Subcutaneous abdominal adipose tissue (tissue), 5 donors: ENCODE data around the gene MYOM3.

Source experiments
- H3K27ac ChIP-seq: one replicate; pipeline ENCODE4 v1.7.0; 2013; ENCODE audit warnings: low read depth, mild to moderate bottlenecking, inconsistent platforms, low read length, moderate library complexity
- H3K27me3 ChIP-seq, 5 donors: one replicate each; pipeline ENCODE4 v1.7.0; 2013; ENCODE audit warnings: low read length in 5 of 5, inconsistent platforms in 1 of 5; ENCODE audit not compliant: control insufficient read depth in 5 of 5, insufficient read depth in 4 of 5
- H3K36me3 ChIP-seq, 5 donors: one replicate each; pipeline ENCODE4 v1.7.0; 2013; ENCODE audit warnings: low read length in 5 of 5; ENCODE audit not compliant: control insufficient read depth in 5 of 5, insufficient read depth in 5 of 5
- H3K4me1 ChIP-seq, 5 donors: one replicate each; pipeline ENCODE4 v1.7.0; 2013; ENCODE audit warnings: low read length in 5 of 5, mild to moderate bottlenecking in 3 of 5, moderate library complexity in 1 of 5; ENCODE audit not compliant: control insufficient read depth in 5 of 5, insufficient read depth in 5 of 5
- H3K4me3 ChIP-seq, 5 donors: one replicate each; pipeline ENCODE4 v1.7.0; 2013; ENCODE audit warnings: low read length in 5 of 5, low read depth in 1 of 5
- H3K9ac ChIP-seq, 5 donors: one replicate each; pipeline ENCODE4 v1.7.0; 2013; ENCODE audit warnings: low read length in 5 of 5, mild to moderate bottlenecking in 4 of 5, moderate library complexity in 3 of 5
- H3K9me3 ChIP-seq, 5 donors: one replicate each; pipeline ENCODE4 v1.7.0; 2013; ENCODE audit warnings: low read length in 5 of 5; ENCODE audit not compliant: control insufficient read depth in 5 of 5
- donor health status: healthy.
- donor health status: healthy.
- donor health status: healthy.
- donor health status: healthy.
- donor health status: healthy.

MYOM3 gene

GRCh38 chr1:24089743-24090555 is 22.0 kb downstream of the MYOM3 start:
- Histone ChIP-seq H3K4me3 (no peak overlapping the region), H3K4me1 (no peaks in the 10 kb centered on the region), H3K9me3 (no peaks in the 10 kb centered on the region), H3K36me3 (no peaks in the 10 kb centered on the region), H3K27me3 (peaks cover 0 to 8% (median 2%) of the 10 kb centered on the region in 5 donors), H3K27ac (no peak overlapping the region), H3K9ac (no peak overlapping the region)

- Histone ChIP-seq H3K9me3 (no peaks in the 10 kb centered on the region), H3K9ac (no peak overlapping the region), H3K36me3 (no peaks in the 10 kb centered on the region), H3K4me1 (no peaks in the 10 kb centered on the region), H3K4me3 (no peak overlapping the region), H3K27me3 (peaks cover 0 to 4% (median 0%) of the 10 kb centered on the region in 5 donors), H3K27ac (no peak overlapping the region)
Measured at GRCh38 chr1:24089027-24089742, 22.8 kb downstream of the MYOM3 start.

GRCh38 chr1:24086466-24086865 is 25.5 kb downstream of the MYOM3 start:
- H3K27me3 ChIP-seq, result peaks cover 0 to 4% (median 0%) of the 10 kb centered on the region in 5 donors
- no peak overlapping the region for H3K9ac ChIP-seq
- no peaks in the 10 kb centered on the region for H3K4me1 ChIP-seq
- H3K4me3 ChIP-seq, result no peak overlapping the region
- no peaks in the 10 kb centered on the region for H3K36me3 ChIP-seq
- H3K27ac ChIP-seq, result no peak overlapping the region
- no peaks in the 10 kb centered on the region for H3K9me3 ChIP-seq

GRCh38 chr1:24085546-24085945 is 26.4 kb downstream of the MYOM3 start:
- Histone ChIP-seq H3K36me3 (no peaks in the 10 kb centered on the region), H3K9ac (no peak overlapping the region), H3K27ac (no peak overlapping the region), H3K4me3 (no peak overlapping the region), H3K27me3 (peaks cover 0 to 4% (median 0%) of the 10 kb centered on the region in 5 donors), H3K4me1 (no peaks in the 10 kb centered on the region), H3K9me3 (no peaks in the 10 kb centered on the region)

- no peak overlapping the region for H3K9ac ChIP-seq
- no peaks in the 10 kb centered on the region for H3K9me3 ChIP-seq
- H3K27me3 ChIP-seq, result peaks cover 0 to 4% (median 0%) of the 10 kb centered on the region in 5 donors
- no peak overlapping the region for H3K4me3 ChIP-seq
- H3K27ac ChIP-seq, result no peak overlapping the region
- no peaks in the 10 kb centered on the region for H3K4me1 ChIP-seq
- no peaks in the 10 kb centered on the region for H3K36me3 ChIP-seq
Measured at GRCh38 chr1:24085007-24085406, 26.9 kb downstream of the MYOM3 start.

- no peaks in the 10 kb centered on the region for H3K9me3 ChIP-seq
- no peak overlapping the region for H3K27ac ChIP-seq
- H3K4me3 ChIP-seq, result no peak overlapping the region
- no peaks in the 10 kb centered on the region for H3K4me1 ChIP-seq
- H3K27me3 ChIP-seq, result peaks cover 0 to 4% (median 0%) of the 10 kb centered on the region in 5 donors
- no peaks in the 10 kb centered on the region for H3K36me3 ChIP-seq
- H3K9ac ChIP-seq, result no peak overlapping the region
Measured at GRCh38 chr1:24084050-24084449, 27.9 kb downstream of the MYOM3 start.

GRCh38 chr1:24082372-24082771 is 29.6 kb downstream of the MYOM3 start:
- Histone ChIP-seq H3K4me3 (no peak overlapping the region), H3K27me3 (peaks cover 0 to 4% (median 0%) of the 10 kb centered on the region in 5 donors), H3K36me3 (no peaks in the 10 kb centered on the region), H3K27ac (no peak overlapping the region), H3K9ac (no peak overlapping the region), H3K4me1 (no peaks in the 10 kb centered on the region), H3K9me3 (no peaks in the 10 kb centered on the region)

GRCh38 chr1:24081190-24081589 is 30.7 kb downstream of the MYOM3 start:
- no peaks in the 10 kb centered on the region for H3K9me3 ChIP-seq
- no peaks in the 10 kb centered on the region for H3K4me1 ChIP-seq
- H3K4me3 ChIP-seq, result no peak overlapping the region
- H3K27me3 ChIP-seq, result peaks cover 0 to 4% (median 0%) of the 10 kb centered on the region in 5 donors
- H3K27ac ChIP-seq, result no peak overlapping the region
- H3K9ac ChIP-seq, result no peak overlapping the region
- no peaks in the 10 kb centered on the region for H3K36me3 ChIP-seq

GRCh38 chr1:24080131-24080530 is 31.8 kb downstream of the MYOM3 start:
- no peak overlapping the region for H3K27ac ChIP-seq
- H3K27me3 ChIP-seq, result peaks cover 0 to 2% (median 0%) of the 10 kb centered on the region in 5 donors
- H3K4me3 ChIP-seq, result no peak overlapping the region
- no peaks in the 10 kb centered on the region for H3K4me1 ChIP-seq
- no peaks in the 10 kb centered on the region for H3K9me3 ChIP-seq
- H3K36me3 ChIP-seq, result no peaks in the 10 kb centered on the region
- no peak overlapping the region for H3K9ac ChIP-seq

- Histone ChIP-seq H3K9me3 (no peaks in the 10 kb centered on the region), H3K4me3 (no peak overlapping the region), H3K9ac (no peak overlapping the region), H3K27me3 (peaks cover 0 to 2% (median 0%) of the 10 kb centered on the region in 5 donors), H3K4me1 (no peaks in the 10 kb centered on the region), H3K27ac (no peak overlapping the region), H3K36me3 (no peaks in the 10 kb centered on the region)
Measured at GRCh38 chr1:24077278-24077978, 34.5 kb downstream of the MYOM3 start.
